IPS DF 6.9 (cell line): ENCODE results near the gene RIMBP2.

Experiments used
- DNase-seq: peaks from one replicate; pipeline ENCODE4 v3.0.0-alpha.2; 2013; ENCODE audit warnings: low read depth, low spot score
- H3K27ac ChIP-seq: one replicate; pipeline ENCODE4 v1.5.1; 2013; ENCODE audit warnings: low read length, control low read depth
- H3K27me3 ChIP-seq: 2 replicates; pipeline ENCODE4 v1.6.1; 2013; ENCODE audit warnings: mild to moderate bottlenecking, low read length; ENCODE audit not compliant: control insufficient read depth, insufficient read depth
- H3K36me3 ChIP-seq: 2 replicates; pipeline ENCODE4 v1.6.1; 2013; ENCODE audit warnings: low read length; ENCODE audit not compliant: control insufficient read depth, insufficient read depth
- H3K4me1 ChIP-seq: 2 replicates; pipeline ENCODE4 v1.6.1; 2013; ENCODE audit warnings: low read length; ENCODE audit not compliant: control insufficient read depth, insufficient read depth
- H3K4me3 ChIP-seq: 2 replicates; pipeline ENCODE4 v1.5.1; 2013; ENCODE audit warnings: mild to moderate bottlenecking, low read length
- H3K9me3 ChIP-seq: 2 replicates; pipeline ENCODE4 v1.6.1; 2013; ENCODE audit warnings: low read length, inconsistent platforms; ENCODE audit not compliant: control insufficient read depth, insufficient read depth
- WGBS: extraction: QIAGEN DNeasy Blood & Tissue Kit; methylation state at CpG from one replicate; pipeline ENCODE4 v1.1.7; 2013; ENCODE audit warnings: mixed read lengths, missing lambda C conversion rate; ENCODE audit not compliant: insufficient read length, insufficient coverage; 5-methylcytosine and 5-hydroxymethylcytosine counted together

The RIMBP2 gene

GRCh38 chr12:130613831-130614529, 102.1 kb downstream of the RIMBP2 start:
- Histone ChIP-seq H3K9me3 (peaks cover 30% of the 10 kb centered on the region), H3K4me1 (no peaks in the 10 kb centered on the region), H3K36me3 (no peaks in the 10 kb centered on the region), H3K27ac (no peak overlapping the region), H3K4me3 (no peak overlapping the region), H3K27me3 (no peaks in the 10 kb centered on the region)
- WGBS, result no CpG with 5 or more reads among the region's 14 CpGs
- DNase-seq, result no peak

GRCh38 chr12:130613131-130613530, 103.0 kb downstream of the RIMBP2 start:
- no peak for DNase-seq
- H3K36me3 ChIP-seq, result no peaks in the 10 kb centered on the region
- WGBS, result no CpG with 5 or more reads among the region's 14 CpGs
- peaks cover 33% of the 10 kb centered on the region for H3K9me3 ChIP-seq
- H3K27ac ChIP-seq, result no peak overlapping the region
- no peak overlapping the region for H3K4me3 ChIP-seq
- no peaks in the 10 kb centered on the region for H3K27me3 ChIP-seq
- H3K4me1 ChIP-seq, result no peaks in the 10 kb centered on the region

DNA sequence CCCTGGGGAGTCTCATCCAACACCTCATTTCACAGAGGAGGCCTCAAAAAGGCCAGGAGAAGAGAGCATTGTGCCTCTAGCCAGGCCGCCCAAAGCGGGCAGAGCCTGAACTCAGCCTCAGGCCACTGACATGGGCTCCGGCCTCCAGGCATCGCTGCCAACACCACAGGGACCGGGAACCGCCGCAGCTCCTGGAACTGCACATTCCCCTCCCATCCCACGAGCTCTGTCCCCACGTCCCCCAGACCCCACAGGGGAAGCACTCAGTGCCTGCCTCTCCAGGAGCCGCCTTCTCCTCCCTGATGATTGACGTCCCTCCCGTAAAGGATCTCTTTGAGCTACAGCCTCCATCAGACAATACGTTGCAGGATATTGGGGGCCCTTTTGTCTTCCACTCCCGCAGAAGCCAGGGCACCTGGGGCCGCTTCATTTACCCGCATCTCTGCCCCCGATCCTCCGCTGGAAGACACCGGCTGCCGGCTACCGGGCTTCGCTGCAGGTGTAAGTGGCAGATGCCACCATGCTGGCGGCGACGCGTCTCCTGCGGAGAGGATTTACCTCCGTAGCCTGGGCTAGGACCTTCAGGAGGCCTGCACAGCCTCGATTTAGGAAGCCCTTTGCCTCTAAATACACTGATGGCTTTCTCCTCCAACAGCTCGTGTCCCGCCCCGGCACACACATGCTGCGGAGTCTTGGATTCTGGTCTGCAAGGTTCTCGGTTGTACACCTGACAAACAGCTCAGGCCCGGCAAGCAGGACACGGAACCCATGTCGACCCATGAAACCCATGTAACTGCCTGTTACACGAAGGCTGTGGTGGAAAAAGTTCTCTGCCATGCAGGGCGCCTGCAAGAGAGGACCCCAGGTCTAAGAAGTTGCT, 104.8 kb downstream of the RIMBP2 start:
- H3K36me3 ChIP-seq, result no peaks in the 10 kb centered on the region
- no peak overlapping the region for H3K27ac ChIP-seq
- peaks cover 29% of the 10 kb centered on the region for H3K9me3 ChIP-seq
- no peak for DNase-seq
- no peak overlapping the region for H3K4me3 ChIP-seq
- no peaks in the 10 kb centered on the region for H3K4me1 ChIP-seq
- WGBS, result no CpG with 5 or more reads among the region's 39 CpGs
- H3K27me3 ChIP-seq, result no peaks in the 10 kb centered on the region

DNA sequence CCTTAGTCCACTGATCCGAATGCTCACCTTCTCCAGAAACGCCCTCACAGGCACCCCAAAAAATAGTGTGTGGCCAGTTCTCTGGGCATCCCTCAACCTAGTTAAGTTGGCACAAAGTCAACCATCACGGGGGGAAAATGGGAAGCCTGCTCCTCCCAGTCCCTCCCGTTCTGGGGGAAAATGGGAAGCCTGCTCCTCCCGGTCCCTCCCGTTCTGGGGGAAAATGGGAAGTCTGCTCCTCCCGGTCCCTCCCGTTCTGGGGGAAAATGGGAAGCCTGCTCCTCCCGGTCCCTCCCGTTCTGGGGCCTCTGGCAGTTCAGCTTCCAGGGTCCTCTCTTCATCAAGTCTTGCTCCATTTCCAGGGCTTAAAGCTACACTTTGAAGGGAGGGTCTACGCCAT, 106.1 kb downstream of the RIMBP2 start:
- DNase-seq, result no peak
- no CpG with 5 or more reads among the region's 11 CpGs for whole genome bisulfite sequencing
- Histone ChIP-seq H3K36me3 (no peaks in the 10 kb centered on the region), H3K27ac (no peak overlapping the region), H3K4me3 (no peak overlapping the region), H3K9me3 (peaks cover 25% of the 10 kb centered on the region), H3K27me3 (no peaks in the 10 kb centered on the region), H3K4me1 (no peaks in the 10 kb centered on the region)

DNA sequence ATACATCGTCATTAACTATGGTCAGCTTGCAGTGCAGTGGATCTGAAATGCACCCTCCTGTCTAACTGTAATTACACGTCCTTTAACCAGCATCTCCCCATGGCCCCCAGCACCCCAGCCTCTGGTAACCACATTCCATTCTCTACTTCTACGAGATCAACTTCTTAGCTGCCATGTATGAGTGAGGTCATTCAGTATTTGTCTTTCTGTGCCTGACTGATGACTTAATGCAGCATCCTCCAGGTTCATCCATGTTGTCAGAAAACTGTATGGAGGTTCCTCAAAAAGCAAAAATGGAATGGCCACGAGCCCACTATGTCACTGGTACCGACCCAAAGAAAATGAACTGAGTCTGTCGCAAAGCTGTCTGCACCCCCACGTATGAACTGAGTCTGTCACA, 107.3 kb downstream of the RIMBP2 start:
- Histone ChIP-seq H3K4me1 (no peaks in the 10 kb centered on the region), H3K27ac (no peak overlapping the region), H3K9me3 (peaks cover 25% of the 10 kb centered on the region), H3K4me3 (no peak overlapping the region), H3K27me3 (no peaks in the 10 kb centered on the region), H3K36me3 (no peaks in the 10 kb centered on the region)
- WGBS, result no CpG with 5 or more reads among the region's 7 CpGs
- DNase-seq, result no peak

DNA sequence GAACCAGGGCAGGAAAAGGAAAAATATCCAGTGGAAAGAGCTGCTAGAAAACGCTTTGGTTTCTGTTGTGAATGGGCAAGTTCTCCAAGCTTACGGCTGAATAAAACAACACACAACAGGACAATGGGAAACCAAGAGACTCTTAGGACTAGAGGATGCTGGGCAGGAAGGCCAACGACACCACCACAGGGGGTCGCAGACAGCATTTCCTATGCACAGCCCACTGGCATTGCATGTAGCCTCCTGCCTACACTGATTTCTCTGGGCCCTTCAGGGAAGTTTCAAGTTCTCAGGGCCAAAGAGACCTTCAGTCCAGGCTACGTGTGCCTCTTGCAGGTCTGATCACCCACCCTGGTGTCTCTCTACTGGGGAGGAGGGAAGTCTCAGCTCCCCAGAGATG, 108.0 kb downstream of the RIMBP2 start:
- Histone ChIP-seq H3K4me1 (no peaks in the 10 kb centered on the region), H3K4me3 (no peak overlapping the region), H3K36me3 (no peaks in the 10 kb centered on the region), H3K27me3 (no peaks in the 10 kb centered on the region), H3K27ac (no peak overlapping the region), H3K9me3 (peaks cover 26% of the 10 kb centered on the region)
- WGBS, result no CpG with 5 or more reads among the region's 5 CpGs
- DNase-seq, result no peak

GRCh38 chr12:130606231-130606630, 109.9 kb downstream of the RIMBP2 start:
- no peaks in the 10 kb centered on the region for H3K27me3 ChIP-seq
- no peaks in the 10 kb centered on the region for H3K36me3 ChIP-seq
- no CpG with 5 or more reads among the region's 12 CpGs for WGBS
- H3K9me3 ChIP-seq, result peaks cover 12% of the 10 kb centered on the region
- H3K4me3 ChIP-seq, result no peak overlapping the region
- DNase-seq, result no peak
- H3K27ac ChIP-seq, result no peak overlapping the region
- H3K4me1 ChIP-seq, result no peaks in the 10 kb centered on the region

GRCh38 chr12:130603396-130603965, 112.6 kb downstream of the RIMBP2 start:
- no peaks in the 10 kb centered on the region for H3K36me3 ChIP-seq
- H3K27ac ChIP-seq, result no peak overlapping the region
- no peak overlapping the region for H3K4me3 ChIP-seq
- DNase-seq, result no peak
- no CpG with 5 or more reads among the region's 8 CpGs for WGBS
- peaks cover 8% of the 10 kb centered on the region for H3K9me3 ChIP-seq
- no peaks in the 10 kb centered on the region for H3K4me1 ChIP-seq
- no peaks in the 10 kb centered on the region for H3K27me3 ChIP-seq

DNA sequence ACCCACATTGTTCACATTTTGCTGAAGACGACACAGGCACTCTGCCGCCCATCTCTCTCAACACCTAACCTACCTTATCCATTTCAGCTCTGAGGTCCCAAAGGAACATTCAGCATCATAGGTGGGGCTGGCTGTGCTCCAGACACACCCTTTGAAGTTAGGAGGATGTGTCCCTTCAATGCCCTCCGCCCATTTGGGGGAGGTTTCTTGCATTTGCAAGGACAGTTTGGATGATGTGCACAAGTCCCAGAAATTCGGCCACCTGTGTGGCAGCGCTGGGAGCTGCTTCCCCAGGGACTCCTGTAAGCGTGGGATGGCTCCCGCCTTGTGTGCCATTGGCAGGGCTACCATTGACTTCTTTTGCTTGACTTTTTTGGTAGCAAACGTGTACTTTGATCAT, 113.8 kb downstream of the RIMBP2 start:
- Histone ChIP-seq H3K9me3 (peaks cover 5% of the 10 kb centered on the region), H3K4me3 (no peak overlapping the region), H3K4me1 (no peaks in the 10 kb centered on the region), H3K27ac (no peak overlapping the region), H3K27me3 (no peaks in the 10 kb centered on the region), H3K36me3 (no peaks in the 10 kb centered on the region)
- DNase-seq, result no peak
- WGBS, result no CpG with 5 or more reads among the region's 8 CpGs

- peaks cover 5% of the 10 kb centered on the region for H3K9me3 ChIP-seq
- no peak for DNase-seq
- H3K4me1 ChIP-seq, result no peaks in the 10 kb centered on the region
- H3K27ac ChIP-seq, result no peak overlapping the region
- no peak overlapping the region for H3K4me3 ChIP-seq
- no peaks in the 10 kb centered on the region for H3K27me3 ChIP-seq
- no peaks in the 10 kb centered on the region for H3K36me3 ChIP-seq
- no CpG with 5 or more reads among the region's 1 CpG for WGBS
These were observed 114.8 kb downstream of the RIMBP2 start for GRCh38 chr12:130601327-130601726.
